NCI-H2196 treated with DMSO at 0.1 percent for 48 hours (cell line): ENCODE measurements around the gene SPRY4.
"Not testable (repeated sequence)": the region's sequence is repeated elsewhere in the genome, so short reads cannot be mapped to it uniquely, and the experiment has no call there.

ENCODE experiments used
- DNase-seq: peaks from one replicate; lab custom pipeline; 2025; ENCODE audit not compliant: unreplicated experiment; lab: John Stamatoyannopoulos, UW

SPRY4 gene

DNA sequence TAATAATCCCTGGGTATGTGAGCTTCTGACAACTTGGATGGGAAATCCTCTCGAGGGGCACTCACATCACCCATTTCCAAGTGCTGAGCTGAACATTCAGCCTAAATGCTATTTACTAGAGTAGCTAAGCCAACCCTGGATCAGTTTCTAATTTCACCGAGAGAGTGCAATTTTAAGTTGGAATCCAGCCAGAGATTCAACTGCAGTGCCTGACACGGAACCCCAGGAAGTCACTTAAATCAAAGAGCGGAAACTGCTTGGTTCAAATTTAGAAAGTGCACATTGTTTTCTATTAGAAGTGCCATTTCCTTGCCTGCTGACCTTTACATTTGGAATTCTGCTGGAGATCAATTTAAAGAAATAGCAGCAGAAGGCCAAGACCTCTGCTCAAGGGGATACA is 8.8 kb downstream of the SPRY4 start:
- DNase-seq, result peak; percentile 62

DNA sequence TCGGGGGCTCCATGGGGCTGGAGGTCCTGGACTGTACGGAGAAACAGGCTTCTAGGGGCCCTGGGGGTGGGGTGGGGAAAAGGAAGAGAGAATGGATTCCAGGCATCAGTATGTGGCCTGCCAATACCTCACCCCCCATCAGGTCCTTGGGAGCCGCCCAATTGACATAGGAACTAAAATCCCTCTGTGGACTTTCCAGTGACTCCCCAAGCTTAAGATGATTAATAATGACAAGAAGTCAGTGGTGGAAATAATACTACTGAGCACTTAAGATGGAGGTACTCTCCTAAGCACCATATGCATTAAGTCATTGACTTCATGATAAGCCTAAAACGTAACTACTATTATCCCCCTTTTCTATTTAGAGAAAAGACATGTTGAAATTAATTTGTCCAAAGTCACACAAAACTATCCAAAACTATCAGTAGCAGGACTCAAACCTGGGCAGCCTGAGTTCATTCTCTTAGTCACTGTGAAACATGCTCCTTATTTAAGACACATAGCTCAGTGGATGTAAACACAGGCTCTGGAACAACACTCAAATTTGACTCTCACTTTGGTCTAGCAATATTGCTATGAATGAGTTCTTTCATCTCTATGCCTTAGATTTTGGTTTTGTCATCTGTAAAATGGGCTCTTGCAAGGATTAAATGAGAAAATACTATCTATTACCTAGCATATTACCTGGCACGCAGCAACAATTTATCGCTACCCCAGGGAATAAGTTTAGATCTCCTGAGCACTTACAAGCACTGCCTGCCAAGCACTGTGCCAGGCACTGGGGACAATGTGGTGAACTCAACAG is 9.5 kb downstream of the SPRY4 start:
- DNase-seq, result no peak

DNA sequence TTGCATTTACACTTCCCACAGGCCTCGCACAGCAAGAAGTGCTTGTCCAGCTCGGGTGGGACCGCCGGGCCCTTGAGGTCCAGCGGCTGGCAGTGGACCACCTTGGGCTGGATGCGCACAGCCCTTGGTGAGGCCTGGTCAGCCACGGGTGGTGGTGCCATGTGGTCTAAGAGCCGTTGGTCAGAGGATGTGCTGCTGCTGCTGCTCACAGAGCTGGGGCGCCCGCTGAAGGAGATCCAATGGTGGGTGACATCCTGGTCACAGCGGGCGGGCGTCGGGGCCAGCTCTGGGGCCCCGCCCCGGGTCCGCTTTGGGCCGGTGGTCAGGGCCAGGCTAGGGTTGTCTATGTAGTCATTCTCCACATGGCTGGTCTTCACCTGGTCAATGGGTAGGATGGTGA is 10.2 kb downstream of the SPRY4 start:
- DNase-seq, result no peak

DNA sequence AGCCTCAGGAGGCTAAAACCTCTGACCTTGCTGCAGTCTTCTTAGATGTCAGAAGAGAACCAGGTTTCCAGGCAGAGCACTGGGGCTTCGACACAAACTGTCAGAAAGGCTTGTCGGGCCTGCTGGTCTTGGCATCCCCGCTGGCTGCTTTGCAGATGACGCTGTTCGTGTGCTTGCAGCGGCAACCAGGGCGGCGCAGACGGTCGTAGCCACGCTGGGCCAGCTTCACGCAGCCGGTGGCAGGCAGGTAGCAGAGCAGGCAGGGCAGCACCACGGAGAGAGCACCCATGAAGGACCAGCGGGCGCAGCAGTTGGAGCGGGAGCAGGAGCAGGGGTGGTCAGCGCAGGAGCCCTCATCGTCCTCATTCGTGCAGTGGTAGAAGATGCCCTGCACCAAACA is 10.7 kb downstream of the SPRY4 start:
- no peak for DNase-seq

DNA sequence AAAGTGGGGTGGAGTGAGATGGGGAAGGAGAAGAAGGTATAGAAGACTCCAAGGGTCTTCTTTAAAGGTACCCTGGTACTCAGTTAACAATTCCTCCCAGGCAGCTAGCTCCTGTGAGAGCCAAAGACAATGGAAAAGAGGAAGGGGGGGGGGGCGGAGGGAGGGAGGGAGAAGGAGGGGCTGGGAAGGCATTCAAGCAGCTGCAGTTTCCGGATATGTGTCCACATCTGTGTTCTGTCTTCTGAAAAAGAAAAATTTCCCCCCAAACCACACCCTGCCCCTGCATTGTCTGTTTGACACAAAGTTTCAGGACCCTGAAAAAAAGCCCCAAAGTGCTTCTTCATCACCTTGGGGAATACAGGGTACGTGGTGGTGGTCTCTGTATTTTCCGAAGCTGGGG is 11.1 kb downstream of the SPRY4 start:
- DNase-seq, result no peak

DNA sequence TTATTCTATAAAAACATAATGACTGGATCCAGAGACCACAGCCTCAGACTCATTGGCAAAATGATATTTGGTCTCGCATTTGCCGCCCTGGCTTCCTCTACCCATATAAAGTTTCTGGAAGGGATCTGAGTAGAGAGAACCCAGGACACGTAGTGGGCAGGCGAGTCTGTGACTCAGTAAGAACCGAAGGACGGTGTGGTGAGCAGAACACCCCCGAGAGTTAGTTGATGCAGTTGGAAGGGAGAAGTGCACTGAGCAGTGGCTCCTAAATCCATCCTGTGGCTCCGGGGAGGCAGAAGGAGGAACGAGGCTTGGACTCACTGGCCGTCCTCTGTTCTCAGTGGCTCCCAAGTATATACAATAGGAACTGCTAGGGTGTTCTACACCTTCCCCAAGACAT is 11.5 kb downstream of the SPRY4 start:
- no peak for DNase-seq

DNA sequence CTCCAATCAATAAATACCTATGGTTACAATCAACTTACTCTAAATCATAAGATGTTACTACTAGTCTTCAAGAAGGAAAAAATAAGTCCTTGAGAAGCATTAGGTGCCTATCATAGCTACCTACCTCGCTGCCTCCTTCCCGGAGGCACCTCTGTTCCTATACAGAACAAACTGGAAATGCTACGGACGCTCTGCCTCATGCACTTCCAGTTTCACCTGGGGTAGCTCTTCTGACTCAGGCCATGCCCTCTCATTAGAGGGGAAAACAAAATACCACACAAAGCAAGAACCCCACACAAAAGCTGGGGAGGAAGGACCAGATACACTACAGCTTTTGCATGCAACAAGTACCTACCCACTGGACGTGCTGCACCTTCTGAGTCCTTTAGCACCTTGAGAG is 12.4 kb downstream of the SPRY4 start:
- no peak for DNase-seq

DNA sequence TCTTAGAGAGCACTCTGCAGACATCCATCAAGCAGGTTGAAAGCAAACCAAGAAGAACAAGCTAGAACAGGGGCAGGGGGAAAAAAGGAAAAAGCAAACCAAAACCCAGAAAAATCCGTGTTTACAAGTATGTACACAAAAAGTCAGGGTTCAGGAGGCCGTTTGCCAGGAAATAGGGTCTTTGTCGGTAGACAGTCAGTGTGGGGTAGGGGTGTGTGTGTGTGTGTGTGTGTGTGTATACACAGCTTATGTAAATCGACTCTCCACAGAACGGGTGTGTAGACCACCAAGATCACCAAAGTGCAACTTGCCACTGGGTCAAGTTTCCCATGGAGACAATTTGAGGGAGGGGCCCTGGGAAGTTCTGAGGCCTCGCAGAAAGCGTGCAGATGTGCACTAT is 13.1 kb downstream of the SPRY4 start:
- no peak for DNase-seq

DNA sequence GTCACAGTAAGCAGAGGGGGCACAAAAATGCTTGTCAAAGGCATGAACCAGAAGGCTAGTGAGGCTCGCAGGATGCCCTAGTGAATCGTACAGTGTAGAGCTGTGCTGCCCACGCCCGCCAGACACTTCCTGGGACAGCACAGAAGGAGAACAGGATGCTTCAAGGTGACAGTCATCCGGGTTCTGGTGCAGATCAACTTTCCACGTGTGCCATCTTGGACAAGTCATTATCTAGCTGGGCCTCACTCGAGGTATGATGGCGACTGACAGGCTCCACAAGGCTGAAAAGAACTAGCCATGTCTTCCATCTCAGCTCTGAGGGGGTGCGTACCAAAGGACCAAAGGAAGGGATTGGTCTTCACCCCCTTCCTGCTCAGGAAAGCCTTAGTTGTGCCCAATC is 14.0 kb downstream of the SPRY4 start:
- no peak for DNase-seq

DNA sequence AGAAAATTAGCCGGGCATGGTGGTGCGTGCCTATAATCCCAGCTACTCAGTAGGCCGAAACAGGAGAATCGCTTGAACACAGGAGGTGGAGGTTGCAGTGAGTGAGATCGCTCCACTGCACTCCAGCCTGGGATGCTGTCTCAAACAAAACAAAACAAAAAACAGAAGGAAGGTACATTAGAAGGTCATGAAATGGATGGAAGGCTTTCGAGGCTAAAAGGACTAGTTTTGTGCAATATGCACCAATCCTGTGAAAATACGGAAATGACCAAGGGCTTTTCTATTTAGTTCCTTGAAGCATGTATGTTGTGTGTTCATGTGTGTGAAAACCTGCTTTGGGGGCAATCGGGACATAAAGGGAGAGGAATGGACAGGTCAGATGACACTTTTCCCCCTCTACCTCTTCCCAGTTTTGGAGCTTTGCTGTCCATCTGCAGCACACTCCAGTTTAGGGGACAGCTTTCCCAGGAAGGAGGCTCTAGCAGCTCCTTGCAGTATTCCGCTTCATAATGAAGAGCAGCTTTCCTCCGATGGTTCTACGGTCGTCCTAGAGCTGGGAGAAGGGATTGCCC is 15.0 kb downstream of the SPRY4 start:
- DNase-seq, result no peak

DNA sequence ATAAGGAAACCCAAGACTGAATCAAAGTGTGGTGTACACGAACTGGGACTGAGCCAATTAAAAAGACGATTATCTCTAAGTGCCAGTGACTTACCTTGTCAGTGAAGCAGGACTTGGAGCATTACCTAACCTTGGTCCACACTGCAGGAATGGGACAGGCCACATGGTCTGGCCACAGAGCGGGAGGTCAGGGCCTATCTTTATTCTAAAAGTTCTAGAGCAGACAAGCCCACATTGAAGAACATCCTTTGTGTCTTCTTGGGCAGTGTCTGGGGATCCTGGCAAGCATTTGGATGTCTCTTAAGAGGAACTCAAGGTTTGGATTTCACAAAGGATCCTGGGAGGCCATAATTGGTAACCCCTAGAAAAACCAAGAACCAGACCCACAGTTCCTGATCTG is 16.5 kb downstream of the SPRY4 start:
- no peak for DNase-seq

DNA sequence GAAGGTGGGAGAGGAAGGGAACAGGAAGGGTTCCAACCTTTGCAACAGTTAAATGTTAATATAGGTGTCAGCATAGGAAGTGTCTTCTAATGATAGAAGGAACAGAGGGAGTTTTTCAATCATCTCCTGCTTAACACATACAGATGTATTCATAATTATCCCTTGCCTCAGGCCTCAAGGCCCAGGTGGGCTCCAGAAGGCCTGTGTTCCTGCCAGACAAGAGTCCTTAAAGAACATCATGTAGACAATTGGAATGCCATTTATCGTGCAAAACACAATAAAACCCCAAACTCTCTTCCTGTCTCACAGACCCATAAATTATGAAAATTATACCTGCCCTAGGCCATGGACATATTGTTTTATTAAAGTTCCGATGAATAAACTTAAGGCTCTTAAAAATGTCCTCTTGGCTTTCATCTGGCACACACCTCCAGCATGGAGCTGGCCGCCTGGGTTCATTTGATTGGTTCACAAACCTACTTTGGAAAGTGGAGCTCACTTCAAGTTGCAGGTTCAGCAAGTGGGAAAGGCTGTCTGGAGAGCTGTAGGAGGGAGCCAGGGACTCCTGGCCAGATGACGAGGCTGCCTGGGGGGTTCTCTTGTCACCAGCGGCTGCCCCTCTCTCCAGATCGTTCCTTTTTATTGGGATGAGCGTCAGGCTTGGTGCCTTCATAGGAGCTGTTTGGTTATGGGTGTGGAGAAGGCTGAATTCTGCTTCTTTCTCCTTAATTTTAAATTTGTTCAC is 17.5 kb downstream of the SPRY4 start:
- no peak for DNase-seq

DNA sequence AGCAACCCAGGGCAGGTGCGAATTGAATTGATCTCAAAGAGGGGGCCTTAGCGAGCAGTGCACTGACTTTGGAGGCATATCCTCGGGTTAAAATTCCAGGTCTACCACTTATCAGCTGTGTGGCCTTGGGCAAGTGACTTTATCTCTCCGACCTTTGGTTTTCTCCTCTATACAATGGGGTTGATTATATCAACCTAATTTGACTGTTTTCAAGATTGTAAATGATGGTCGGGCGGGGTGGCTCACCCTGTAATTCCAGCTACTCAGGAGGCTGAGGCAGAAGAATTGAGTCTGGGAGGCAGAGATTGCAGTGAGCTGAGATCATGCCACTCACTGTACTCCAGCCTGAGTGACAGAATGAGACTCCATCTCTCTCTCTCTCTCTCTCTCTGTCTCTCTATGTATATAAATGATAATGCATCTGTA is 18.7 kb downstream of the SPRY4 start:
- no peak for DNase-seq

DNA sequence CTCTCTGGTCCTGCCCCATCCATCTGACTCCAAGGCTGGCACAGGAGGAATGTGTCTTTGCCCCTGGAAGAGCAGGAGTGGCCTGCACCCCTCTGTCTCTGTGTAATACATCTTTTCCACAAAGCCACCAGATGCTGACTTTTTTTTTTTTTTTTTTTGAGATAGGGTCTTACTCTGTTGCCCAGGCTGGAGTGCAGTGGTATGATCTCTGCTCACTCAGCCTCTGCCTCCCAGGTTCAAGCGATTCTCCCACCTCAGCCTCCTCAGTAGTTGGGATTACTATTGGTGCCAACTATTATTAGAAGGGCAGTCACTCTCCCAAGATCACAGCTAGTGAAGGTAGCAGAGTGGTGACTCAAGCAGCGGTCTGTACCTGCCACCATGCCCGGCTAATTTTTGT is 19.6 kb downstream of the SPRY4 start:
- DNase-seq, result no peak

DNA sequence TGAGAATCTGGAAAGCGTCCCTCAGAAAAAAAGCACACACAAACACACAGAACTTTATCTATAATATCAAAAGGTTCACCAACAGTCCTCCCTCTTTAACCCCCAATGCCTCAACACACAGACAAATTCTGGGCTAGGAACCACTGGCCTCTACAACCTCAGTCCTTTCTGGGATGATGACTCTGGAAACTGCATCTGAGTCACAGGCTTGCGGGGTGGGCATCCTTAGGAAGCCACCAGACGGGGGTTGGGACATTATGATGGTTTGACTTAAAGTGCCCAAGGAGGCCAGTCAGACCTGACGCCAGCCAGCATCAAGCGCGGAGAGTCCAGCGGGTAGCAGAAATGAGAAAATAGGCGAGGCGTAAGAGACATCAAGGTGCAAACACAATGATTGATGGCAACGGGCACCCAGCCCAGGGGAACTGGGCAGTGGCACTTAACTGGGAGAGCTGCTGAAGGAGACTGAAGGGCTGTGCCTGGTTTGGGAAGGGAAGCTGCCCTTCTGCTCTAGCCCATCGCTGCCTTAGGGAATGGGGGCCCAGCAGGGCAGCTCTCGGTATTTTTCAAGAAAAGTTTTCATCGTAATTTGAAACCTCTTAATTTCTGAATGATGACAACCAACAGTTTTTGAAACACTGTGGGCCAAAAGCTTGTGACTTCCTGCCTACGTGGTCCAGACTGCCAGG is 20.7 kb downstream of the SPRY4 start:
- DNase-seq, result no peak

DNA sequence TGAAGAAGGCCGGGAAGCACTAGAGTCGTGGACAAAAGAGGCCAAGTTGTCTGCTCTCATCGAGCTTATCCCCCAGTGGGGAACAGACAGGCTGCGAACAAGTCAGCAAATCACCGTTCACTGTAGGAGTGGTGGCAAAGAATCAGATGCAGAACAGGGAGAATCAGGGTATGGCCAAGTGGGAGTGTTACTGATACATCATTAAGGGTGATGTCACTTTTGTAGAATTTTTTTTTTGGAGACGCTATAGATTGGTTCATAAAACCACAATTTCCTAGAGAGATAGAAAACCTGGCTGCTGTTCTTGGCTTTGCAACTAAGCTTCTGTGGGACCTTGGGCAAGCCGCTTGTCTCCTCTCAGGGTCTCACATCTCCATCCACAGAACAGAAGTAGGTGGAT is 21.3 kb downstream of the SPRY4 start:
- DNase-seq, result no peak

DNA sequence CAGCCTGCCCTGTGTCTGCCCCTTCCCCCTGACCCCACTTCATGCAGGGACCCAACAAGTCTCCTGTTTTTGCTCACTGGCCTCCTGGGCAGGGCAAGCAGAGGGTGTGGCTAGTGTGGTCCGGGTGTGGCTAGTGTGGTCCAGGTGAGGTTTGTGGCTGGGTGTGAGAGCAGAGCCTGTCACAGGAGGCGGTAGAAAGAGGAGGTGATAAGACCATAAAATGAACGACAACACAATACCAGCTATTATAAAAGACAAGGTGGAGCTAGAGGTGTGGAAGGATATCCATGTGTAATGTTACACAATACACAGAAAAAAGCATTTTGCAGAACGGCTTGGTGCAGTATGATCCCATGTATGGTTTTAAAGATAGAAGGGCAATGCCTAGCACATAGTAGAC is 23.3 kb downstream of the SPRY4 start:
- no peak for DNase-seq

DNA sequence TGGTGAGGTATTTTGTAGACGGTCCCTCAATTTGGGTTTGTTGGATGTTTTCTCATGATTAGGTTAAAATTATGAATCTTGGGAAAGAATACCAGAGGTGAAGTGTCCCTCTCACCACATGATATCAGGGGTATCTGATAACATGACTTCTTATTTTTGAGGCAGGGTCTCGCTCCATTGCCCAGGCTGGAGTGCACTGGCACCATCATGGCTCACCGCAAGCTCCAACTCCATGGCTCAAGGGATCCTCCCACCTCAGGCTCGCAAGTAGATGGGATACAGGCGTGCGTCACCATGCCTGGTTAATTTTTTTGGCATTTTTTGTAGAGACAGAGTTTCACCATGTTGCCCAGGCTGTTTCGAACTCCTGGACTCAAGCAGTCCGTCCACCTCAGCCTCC is 24.1 kb downstream of the SPRY4 start:
- no peak for DNase-seq

DNA sequence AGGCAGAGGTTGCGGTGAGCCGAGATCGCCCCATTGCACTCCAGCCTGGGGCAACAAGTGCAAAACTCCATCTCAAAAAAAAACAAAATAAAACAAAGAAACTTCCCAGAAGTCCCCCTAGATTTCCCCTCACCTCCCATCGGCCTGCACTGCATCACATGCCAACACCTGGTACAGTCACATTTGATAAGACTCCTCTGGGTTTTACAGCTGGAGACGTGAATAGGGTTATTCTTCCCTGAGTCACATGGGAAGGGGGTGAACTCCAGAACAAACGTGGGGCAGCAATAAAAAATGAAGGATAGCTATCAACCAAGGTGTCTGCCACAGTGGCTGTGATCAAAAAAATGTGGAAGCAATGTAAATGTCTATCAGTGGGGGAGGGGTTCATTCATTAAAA is 26.0 kb downstream of the SPRY4 start:
- DNase-seq, result no peak

DNA sequence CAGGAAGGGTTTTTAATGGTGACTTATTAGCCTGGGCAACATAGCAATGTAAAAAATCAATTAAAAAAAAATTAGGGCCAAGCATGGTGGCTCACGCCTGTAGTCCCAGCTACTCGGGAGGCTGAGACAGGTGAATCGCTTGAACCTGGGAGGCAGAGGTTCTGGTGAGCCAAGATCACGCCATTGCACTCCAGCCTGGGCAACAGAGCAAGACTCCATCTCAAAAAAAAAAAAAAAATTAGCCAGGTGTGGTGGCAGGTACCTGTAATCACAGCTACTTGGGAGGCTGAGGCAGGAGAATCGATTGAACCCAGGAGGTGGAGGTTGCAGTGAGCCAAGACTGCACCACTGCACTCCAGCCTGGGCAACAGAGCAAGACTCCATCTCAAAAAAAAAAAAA is 27.0 kb downstream of the SPRY4 start:
- not testable (repeated sequence) for DNase-seq

DNA sequence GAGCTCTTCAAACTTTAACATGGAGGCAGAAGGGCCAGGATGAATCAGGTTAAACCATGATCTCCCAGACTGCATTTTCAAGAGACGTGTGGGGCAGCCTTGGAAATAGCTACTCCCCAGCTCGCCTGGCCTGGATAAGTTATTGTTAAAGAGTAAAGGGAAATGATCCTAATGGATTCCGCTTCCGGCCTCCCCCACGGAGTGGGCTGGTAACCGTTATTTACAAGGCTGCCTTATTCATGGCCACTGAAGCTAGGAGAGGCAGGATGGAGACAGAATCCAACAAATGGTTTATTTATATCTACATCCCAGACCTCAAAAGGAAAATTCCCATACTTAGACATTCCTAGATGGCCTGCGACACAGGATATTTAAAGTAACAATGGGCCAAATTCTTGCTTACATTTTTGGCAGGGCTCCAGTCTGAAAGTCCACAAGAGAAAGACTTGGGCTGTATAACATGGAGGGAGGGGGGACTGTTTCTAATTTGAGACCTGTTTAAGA is 27.9 kb downstream of the SPRY4 start:
- no peak for DNase-seq
